IMR-90 (cell line): ENCODE measurements around the gene STRA6. TPM values are rescaled to one million over a fixed set of nuclear protein-coding genes. Genes with fewer than 3 reads are reported as not detected.

ENCODE experiments used
- ATAC-seq: fragments of 200-7000 bp; cut with Tn5 transposase; 2 replicates; pipeline ENCODE4 v1.9.1; 2020; ENCODE audit warnings: low read depth, mild to moderate bottlenecking, moderate library complexity
- BruUV-seq: library from RNA; stranded (reverse); fragments of 400-500 nt; replicated peaks from 2 replicates; lab custom pipeline; 2021; lab: Mats Ljungman, UMichigan
- CTCF ChIA-PET: fragments of 300-600 bp; formaldehyde crosslinking; extraction: SDS; loops from one replicate; lab custom pipeline; 2021; ENCODE audit warnings: antibody characterized with exemption; lab: Yijun Ruan, JAX
- POLR2A ChIA-PET: fragments of 300-600 bp; sonication (Branson Sonifier 250); formaldehyde crosslinking; loops from one replicate; lab custom pipeline; 2022; ENCODE audit warnings: antibody characterized with exemption; ENCODE audit not compliant: unreplicated experiment; lab: Charles Lee
- DNase-seq: peaks from one replicate; pipeline ENCODE4 v3.0.0; 2013
- H2AFZ ChIP-seq: replicated peaks from 2 replicates; pipeline ENCODE3; 2013; ENCODE audit warnings: low read length, mild to moderate bottlenecking; ENCODE audit not compliant: poor library complexity
- H2AK5ac ChIP-seq: 2 replicates; pipeline ENCODE4 v1.6.1; 2013; ENCODE audit warnings: low read depth, low read length, inconsistent platforms
- H2AK9ac ChIP-seq: replicated peaks from 2 replicates; pipeline ENCODE3; 2013; ENCODE audit warnings: mild to moderate bottlenecking, low read depth, low read length, moderate library complexity; ENCODE audit not compliant: poor library complexity
- H2BK120ac ChIP-seq: 2 replicates; pipeline ENCODE4 v1.6.1; 2013; ENCODE audit warnings: low read depth, low read length, inconsistent platforms
- H2BK15ac ChIP-seq: 3 replicates; pipeline ENCODE4 v1.6.1; 2013; ENCODE audit warnings: low read depth, low read length, inconsistent platforms
- H2BK20ac ChIP-seq: 2 replicates; pipeline ENCODE4 v1.6.1; 2013; ENCODE audit warnings: low read depth, mild to moderate bottlenecking, inconsistent platforms, low read length, moderate library complexity
- H2BK5ac ChIP-seq: 2 replicates; pipeline ENCODE4 v1.6.1; 2013; ENCODE audit warnings: mild to moderate bottlenecking, low read depth, low read length, inconsistent platforms; ENCODE audit not compliant: poor library complexity, severe bottlenecking
- H3K14ac ChIP-seq: replicated peaks from 2 replicates; pipeline ENCODE4 v1.6.1; 2013; ENCODE audit warnings: low read depth, low read length, inconsistent platforms
- H3K18ac ChIP-seq: 2 replicates; pipeline ENCODE4 v1.6.1; 2013; ENCODE audit warnings: low read depth, low read length, control low read depth
- H3K23ac ChIP-seq: 2 replicates; pipeline ENCODE4 v1.6.1; 2013; ENCODE audit warnings: low read depth, low read length, inconsistent platforms
- H3K27ac ChIP-seq: 2 replicates; pipeline ENCODE4 v1.5.1; 2013; ENCODE audit warnings: mild to moderate bottlenecking, control low read depth, low read length; ENCODE audit not compliant: insufficient read depth
- H3K27me3 ChIP-seq: 2 replicates; pipeline ENCODE4 v1.6.1; 2013; ENCODE audit warnings: low read length; ENCODE audit not compliant: control insufficient read depth, insufficient read depth
- H3K36me3 ChIP-seq: 2 replicates; pipeline ENCODE4 v1.6.1; 2013; ENCODE audit warnings: low read length, mixed read lengths; ENCODE audit not compliant: control insufficient read depth, insufficient read depth
- H3K4ac ChIP-seq: 2 replicates; pipeline ENCODE4 v1.6.1; 2013; ENCODE audit warnings: low read depth, low read length, inconsistent platforms
- H3K4me1 ChIP-seq: 2 replicates; pipeline ENCODE4 v1.6.1; 2013; ENCODE audit warnings: low read length, mixed read lengths; ENCODE audit not compliant: control insufficient read depth, insufficient read depth
- H3K4me2 ChIP-seq: 2 replicates; pipeline ENCODE4 v1.6.1; 2013; ENCODE audit warnings: low read depth, mild to moderate bottlenecking, control low read depth, low read length, moderate library complexity
- H3K4me3 ChIP-seq: 2 replicates; pipeline ENCODE4 v1.5.1; 2013; ENCODE audit warnings: low read depth, mild to moderate bottlenecking, control low read depth, low read length, moderate library complexity; ENCODE audit not compliant: insufficient read depth
- H3K56ac ChIP-seq: 2 replicates; pipeline ENCODE4 v1.6.1; 2013; ENCODE audit warnings: low read length, inconsistent platforms; ENCODE audit not compliant: insufficient read depth; ENCODE audit errors: extremely low read depth
- H3K79me1 ChIP-seq, 2 experiments: 2 replicates each; pipeline ENCODE4 v1.6.1; 2013; ENCODE audit warnings: low read length in 2 of 2, inconsistent platforms in 1 of 2, low read depth in 1 of 2
- H3K9ac ChIP-seq: 2 replicates; pipeline ENCODE4 v1.6.1; 2013; ENCODE audit warnings: low read depth, low read length, control low read depth
- H3K9me1 ChIP-seq: 2 replicates; pipeline ENCODE4 v1.6.1; 2013; ENCODE audit warnings: low read length, inconsistent platforms; ENCODE audit not compliant: insufficient read depth
- H3K9me3 ChIP-seq: 2 replicates; pipeline ENCODE4 v1.6.1; 2013; ENCODE audit warnings: low read length; ENCODE audit not compliant: control insufficient read depth, insufficient read depth
- H4K20me1 ChIP-seq: 2 replicates; pipeline ENCODE4 v1.6.1; 2013; ENCODE audit warnings: low read length, inconsistent platforms; ENCODE audit not compliant: insufficient read depth
- H4K5ac ChIP-seq: 2 replicates; pipeline ENCODE4 v1.6.1; 2013; ENCODE audit warnings: mild to moderate bottlenecking, low read depth, low read length, control low read depth
- H4K8ac ChIP-seq, 2 experiments: 2 replicates each; pipeline ENCODE4 v1.6.1; 2013; ENCODE audit warnings: low read depth in 2 of 2, low read length in 2 of 2, control low read depth in 1 of 2, inconsistent platforms in 1 of 2
- H4K91ac ChIP-seq: 2 replicates; pipeline ENCODE4 v1.6.1; 2013; ENCODE audit warnings: low read depth, low read length, inconsistent platforms; ENCODE audit not compliant: insufficient read depth
- BHLHE40 ChIP-seq: fragments of 150-350 bp; IDR thresholded peaks from 2 replicates; pipeline ENCODE4 v1.6.1; 2016; ENCODE audit warnings: mild to moderate bottlenecking, low read depth, low read length
- CEBPB ChIP-seq: IDR thresholded peaks from 2 replicates; pipeline ENCODE4 v1.6.1; 2012; ENCODE audit warnings: low read depth, low read length, improper control_type of control experiment
- CHD1 ChIP-seq: IDR thresholded peaks from 2 replicates; pipeline ENCODE4 v1.6.1; 2012; ENCODE audit warnings: low read depth, low read length, improper control_type of control experiment
- CTCF ChIP-seq: conservative IDR thresholded peaks from 2 replicates; pipeline ENCODE4 v1.5.1; 2012; ENCODE audit warnings: mild to moderate bottlenecking, low read depth, low read length, improper control_type of control experiment
- ELK1 ChIP-seq: fragments of 150-350 bp; IDR thresholded peaks from 2 replicates; pipeline ENCODE4 v1.6.1; 2016; ENCODE audit warnings: low read depth, mild to moderate bottlenecking, low read length, moderate library complexity, borderline replicate concordance
- FOS ChIP-seq: fragments of 150-350 bp; IDR thresholded peaks from 2 replicates; pipeline ENCODE4 v1.6.1; 2016; ENCODE audit warnings: low read depth, low read length
- MAFK ChIP-seq: IDR thresholded peaks from 2 replicates; pipeline ENCODE4 v1.6.1; 2012; ENCODE audit warnings: low read depth, low read length, improper control_type of control experiment
- MAZ ChIP-seq: IDR thresholded peaks from 2 replicates; pipeline ENCODE4 v1.6.1; 2012; ENCODE audit warnings: low read depth, mild to moderate bottlenecking, low read length, improper control_type of control experiment, moderate library complexity, borderline replicate concordance
- MXI1 ChIP-seq: IDR thresholded peaks from 2 replicates; pipeline ENCODE4 v1.6.1; 2012; ENCODE audit warnings: low read depth, mild to moderate bottlenecking, low read length, moderate library complexity, borderline replicate concordance
- NFE2L2 ChIP-seq: fragments of 150-350 bp; IDR thresholded peaks from 2 replicates; pipeline ENCODE4 v1.6.1; 2016; ENCODE audit warnings: low read depth, mild to moderate bottlenecking, low read length
- POLR2A ChIP-seq: IDR thresholded peaks from 2 replicates; pipeline ENCODE4 v1.6.1; 2012; ENCODE audit warnings: mild to moderate bottlenecking, low read depth, low read length
- RAD21 ChIP-seq: IDR thresholded peaks from 2 replicates; pipeline ENCODE4 v1.6.1; 2012; ENCODE audit warnings: low read length, improper control_type of control experiment
- RCOR1 ChIP-seq: IDR thresholded peaks from 2 replicates; pipeline ENCODE4 v1.6.1; 2012; ENCODE audit warnings: mild to moderate bottlenecking, low read length, improper control_type of control experiment; ENCODE audit not compliant: insufficient replicate concordance
- RFX5 ChIP-seq: IDR thresholded peaks from 2 replicates; pipeline ENCODE4 v1.8.0; 2012; ENCODE audit warnings: low read depth, mild to moderate bottlenecking, low read length, moderate library complexity
- SMC3 ChIP-seq: fragments of 150-350 bp; IDR thresholded peaks from 2 replicates; pipeline ENCODE4 v1.6.1; 2016; ENCODE audit warnings: low read depth, mild to moderate bottlenecking, antibody characterized with exemption, low read length, moderate library complexity
- USF2 ChIP-seq: fragments of 150-350 bp; IDR thresholded peaks from 2 replicates; pipeline ENCODE4 v1.6.1; 2017; ENCODE audit warnings: mild to moderate bottlenecking, antibody characterized with exemption, low read length, low read depth
- WGBS, 2 experiments: methylation state at CpG; one replicate each; pipeline versions ENCODE4 v1.1.5 to v1.1.7; 2013; ENCODE audit warnings: missing lambda C conversion rate in 2 of 2; ENCODE audit not compliant: insufficient read length in 1 of 2; ENCODE audit errors: extremely low coverage in 2 of 2; 5-methylcytosine and 5-hydroxymethylcytosine counted together
- dilution Hi-C: fragments of 300-500 bp; cut with HindIII; formaldehyde crosslinking; loops from one replicate; pipeline ENCODE4 v1.14.3; 2018; ENCODE audit warnings: low sequenced_read_pairs; ENCODE audit not compliant: unreplicated experiment
- in situ Hi-C: fragments of 300-500 bp; cut with MboI; formaldehyde crosslinking; loops from 3 replicates; pipeline ENCODE4 v1.14.3; 2019; ENCODE audit warnings: low sequenced_read_pairs, inconsistent platforms, mixed read lengths
- intact Hi-C: fragments of 100-400 bp; cut with micrococcal nuclease; formaldehyde crosslinking; loops from 2 replicates; pipeline ENCODE4 v1.10.0; 2022
- polyA plus RNA-seq, 3 experiments: library from polyadenylated mRNA; depleted of rRNA; stranded (reverse); fragments of >200 nt; gene quantifications; 2 replicates each; pipeline ENCODE4 v1.2.3, GENCODE V29; 2012; ENCODE audit warnings: low replicate concordance in 1 of 3
- total RNA-seq: library from RNA; depleted of rRNA; stranded (reverse); fragments of >200 nt; gene quantifications from 2 replicates; pipeline ENCODE4 v1.2.3, GENCODE V29; 2012

The STRA6 gene
- total and polyA plus RNA-seq, 2 of the 4 experiments (the other 2 are of a cell fraction), result 0.17 TPM; not detected in 1

- H3K27ac ChIP-seq, result no peak overlapping the region
Measured at GRCh38 chr15:74206801-74207281, 4.3 kb upstream of the STRA6 start.

More at GRCh38 chr15:74206801-74207281, 4.3 kb upstream of the STRA6 start:
- H2BK20ac ChIP-seq, result no peak overlapping the region
- intact Hi-C loops, result no loop called here
- no peak overlapping the region for H3K4ac ChIP-seq
- no peak overlapping the region for H4K91ac ChIP-seq
- H2BK5ac ChIP-seq, result no peak overlapping the region
- no peak overlapping the region for H4K5ac ChIP-seq
- CTCF ChIA-PET, result no interaction called here
- DNase-seq (no peak), ATAC-seq (no peak)
- no peak overlapping the region for H2AFZ ChIP-seq
- H3K9me3 ChIP-seq, result no peaks in the 10 kb centered on the region
- H2AK9ac ChIP-seq, result no peak overlapping the region
- H3K14ac ChIP-seq, result no peak overlapping the region
- TF ChIP-seq USF2 (no peak), RCOR1 (no peak), SMC3 (no peak), CHD1 (no peak), ELK1 (no peak), CEBPB (no peak), FOS (no peak), RFX5 (no peak), MAFK (no peak), BHLHE40 (no peak), POLR2A (no peak), NFE2L2 (no peak), MXI1 (no peak), MAZ (no peak), CTCF (no peak), RAD21 (no peak)
- POLR2A ChIA-PET, result no interaction called here
- H3K4me2 ChIP-seq, result no peak overlapping the region
- peaks cover 12% of the 10 kb centered on the region for H3K4me1 ChIP-seq
- in situ Hi-C loops, result no loop called here
- H4K8ac ChIP-seq, result no peak overlapping the region
- H2AK5ac ChIP-seq, result no peak overlapping the region
- H3K18ac ChIP-seq, result no peak overlapping the region
- H2BK15ac ChIP-seq, result no peak overlapping the region
- no peak overlapping the region for H3K56ac ChIP-seq
- WGBS, 2 experiments, result 84% methylated on average over 2 of the region's 6 CpGs; no CpG with 5 or more reads in 1 of the 2 experiments
- peaks cover 17% of the 10 kb centered on the region for H3K27me3 ChIP-seq
- no peak overlapping the region for H2BK120ac ChIP-seq
- dilution Hi-C loops, result no loop called here
- no TSS peak for BruUV-seq
- H3K9ac ChIP-seq, result no peak overlapping the region
- H3K79me1 ChIP-seq, result no peaks in the 10 kb centered on the region
- no peaks in the 10 kb centered on the region for H3K36me3 ChIP-seq
- no peaks in the 10 kb centered on the region for H3K9me1 ChIP-seq
- H3K23ac ChIP-seq, result no peak overlapping the region
- H4K20me1 ChIP-seq, result no peaks in the 10 kb centered on the region
- H3K4me3 ChIP-seq, result no peak overlapping the region
